Spleen (tissue), 11 donors: ENCODE results near the gene SDR39U1. TPM values are rescaled to one million over a fixed set of nuclear protein-coding genes. Genes with fewer than 3 reads are reported as not detected.
"Not testable (repeated sequence)": the region's sequence is repeated elsewhere in the genome, so short reads cannot be mapped to it uniquely, and the experiment has no call there.

Experiments used
- DNase-seq: peaks from one replicate; pipeline ENCODE4 v3.0.0-alpha.2; 2020
- H3K27ac ChIP-seq, 8 donors: fragments of 200-600 bp; sonication (generic) in 7 of 8; 1 replicate in 4 of 8; 2 replicates in 4 of 8; pipeline versions ENCODE4 v1.5.0 to v1.8.0; 2016 to 2021; ENCODE audit warnings: inconsistent platforms in 4 of 8, mild to moderate bottlenecking in 4 of 8, moderate library complexity in 1 of 8
- H3K27me3 ChIP-seq, 7 donors: fragments of 200-600 bp; sonication (generic) in 6 of 7; replicated peaks in 1 of 7; 1 replicate in 4 of 7; 2 replicates in 3 of 7; pipeline versions ENCODE4 v1.5.0 to v1.8.0; 2016 to 2021; ENCODE audit warnings: inconsistent platforms in 3 of 7, mild to moderate bottlenecking in 1 of 7
- H3K36me3 ChIP-seq, 6 donors: fragments of 200-600 bp; sonication (generic) in 5 of 6; 1 replicate in 4 of 6; 2 replicates in 2 of 6; pipeline versions ENCODE4 v1.5.0 to v1.8.0; 2016 to 2021; ENCODE audit warnings: inconsistent platforms in 2 of 6
- H3K4me1 ChIP-seq, 6 donors: fragments of 200-600 bp; sonication (generic) in 5 of 6; 1 replicate in 3 of 6; 2 replicates in 3 of 6; pipeline versions ENCODE4 v1.5.0 to v1.8.0; 2016 to 2021; ENCODE audit warnings: inconsistent platforms in 3 of 6
- H3K4me3 ChIP-seq, 8 donors: fragments of 200-600 bp; sonication (generic) in 7 of 8; 1 replicate in 4 of 8; 2 replicates in 4 of 8; pipeline versions ENCODE4 v1.5.0 to v1.8.0; 2016 to 2021; ENCODE audit warnings: inconsistent platforms in 4 of 8, mild to moderate bottlenecking in 4 of 8, moderate library complexity in 2 of 8
- H3K9me3 ChIP-seq, 8 donors: fragments of 200-600 bp; sonication (generic) in 7 of 8; 1 replicate in 4 of 8; 2 replicates in 4 of 8; pipeline versions ENCODE4 v1.5.0 to v1.8.0; 2016 to 2021; ENCODE audit warnings: inconsistent platforms in 4 of 8
- POLR2A ChIP-seq, 3 donors: fragments of 450-650 bp; IDR thresholded peaks; one replicate each; pipeline ENCODE4 v1.5.1; 2017; ENCODE audit warnings: antibody characterized with exemption in 3 of 3, mild to moderate bottlenecking in 1 of 3
- POLR2AphosphoS5 ChIP-seq, 3 donors: sonication (generic); formaldehyde crosslinking; IDR thresholded peaks; one replicate each; pipeline ENCODE4 v1.5.1; 2017; ENCODE audit warnings: antibody characterized with exemption in 3 of 3
- WGBS, 5 donors: extraction: QIAGEN DNeasy Blood & Tissue Kit in 3 of 5; methylation state at CpG; one replicate each; pipeline versions ENCODE4 v1.1.5 to v1.1.7; 2013 to 2018; 5-methylcytosine and 5-hydroxymethylcytosine counted together
- intact Hi-C: fragments of 100-400 bp; cut with DNase I; formaldehyde crosslinking; loops from one replicate; pipeline ENCODE4 v1.15.0; 2023; ENCODE audit warnings: low total_unique reads
- polyA plus RNA-seq, 3 donors: library from polyadenylated mRNA; stranded (reverse); fragments of 200-250 nt; gene quantifications; one replicate each; pipeline ENCODE4 v1.2.1, GENCODE V29; 2013
- total RNA-seq, 7 donors: library from RNA; depleted of rRNA in 3 of 7; stranded (reverse); fragments of >200 nt in 3 of 7; fragmentation: NEBNext Ultra II Directional in 4 of 7; extraction: Animal tissue kit (Norgen Biotek cat#: 25700) in 4 of 7; gene quantifications; one replicate each; pipeline versions ENCODE4 v1.1.0 to v1.2.1, GENCODE V29; 2016 to 2021
- TF ChIP-seq, protein P1 (sequence below), 11 experiments: fragments of 200-600 bp in 7 of 11; fragments of 450-650 bp in 4 of 11; sonication (generic) in 4 of 11; IDR thresholded peaks in 8 of 11; conservative IDR thresholded peaks in 3 of 11; 1 replicate in 7 of 11; 2 replicates in 4 of 11; pipeline versions ENCODE4 v1.4.0 to v1.8.0; 2016 to 2021; ENCODE audit warnings: antibody characterized with exemption in 11 of 11, inconsistent platforms in 4 of 11, mild to moderate bottlenecking in 1 of 11
- donor health status: healthy with polysubstance abuse.
- donor health status: DM: no; HTN: no; CAD: no; lungs with moderate emphysema.
- donor health status: DM: no; HTN: no; CAD: no.
- donor health status: Bipolar disorder and iron deficiency.
- donor health status: healthy.
- donor health status: DM: no; HTN: no; CAD: no.
- donor health status: DM: yes; HTN: yes; CAD: no.

The SDR39U1 gene
- total and polyA plus RNA-seq, 10 donors: 48.2 to 146 (median 68.4) TPM

DNA sequence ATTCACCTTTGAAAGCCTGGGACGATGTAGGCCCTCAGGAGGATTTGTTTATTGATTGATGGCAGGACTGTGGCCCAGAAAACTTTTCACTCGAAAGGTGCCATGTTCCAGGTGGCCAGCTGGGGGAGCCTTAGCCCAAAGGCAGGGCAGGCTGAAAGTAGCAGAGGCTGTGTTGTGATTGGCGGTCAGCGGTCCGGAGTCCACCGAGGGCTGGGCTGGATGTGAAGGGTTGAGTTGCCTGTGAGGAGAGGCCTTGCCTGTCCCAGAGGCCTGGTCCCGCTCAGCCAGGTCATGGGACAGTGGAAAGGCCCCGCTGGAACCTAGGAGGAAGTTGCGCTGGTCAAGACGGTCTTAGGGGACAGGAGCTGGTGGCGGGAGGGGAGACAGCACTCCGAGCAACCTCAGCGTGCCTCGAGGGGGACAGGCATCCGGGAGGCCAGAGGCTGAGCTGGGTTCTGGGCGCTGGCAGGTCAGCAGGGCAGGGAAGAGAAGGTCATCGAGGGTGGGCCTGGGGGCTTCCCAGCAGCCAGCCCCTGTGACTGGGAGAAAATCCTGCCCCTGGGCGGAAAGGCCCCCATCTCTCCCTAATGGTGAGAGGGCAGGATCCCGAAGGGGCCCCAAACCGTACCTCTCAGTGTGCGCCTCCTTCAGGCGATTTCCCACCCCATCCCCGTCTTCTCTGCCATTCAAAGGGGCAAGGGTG is 39.2 kb upstream of the SDR39U1 start:
- H3K27me3 ChIP-seq: peaks cover 0 to 4% (median 0%) of the 10 kb centered on the region in 7 donors
- peak; percentile 83 for DNase-seq
- intact Hi-C loops: no loop called here
- H3K9me3 ChIP-seq: no peaks in the 10 kb centered on the region
- no peak overlapping the region for H3K27ac ChIP-seq
- H3K36me3 ChIP-seq: no peaks in the 10 kb centered on the region
- TF ChIP-seq POLR2AphosphoS5 (IDR thresholded peaks at IDR 0.05) (no peak), POLR2A (IDR thresholded peaks at IDR 0.05) (no peak)
- TF ChIP-seq, protein P1, sequence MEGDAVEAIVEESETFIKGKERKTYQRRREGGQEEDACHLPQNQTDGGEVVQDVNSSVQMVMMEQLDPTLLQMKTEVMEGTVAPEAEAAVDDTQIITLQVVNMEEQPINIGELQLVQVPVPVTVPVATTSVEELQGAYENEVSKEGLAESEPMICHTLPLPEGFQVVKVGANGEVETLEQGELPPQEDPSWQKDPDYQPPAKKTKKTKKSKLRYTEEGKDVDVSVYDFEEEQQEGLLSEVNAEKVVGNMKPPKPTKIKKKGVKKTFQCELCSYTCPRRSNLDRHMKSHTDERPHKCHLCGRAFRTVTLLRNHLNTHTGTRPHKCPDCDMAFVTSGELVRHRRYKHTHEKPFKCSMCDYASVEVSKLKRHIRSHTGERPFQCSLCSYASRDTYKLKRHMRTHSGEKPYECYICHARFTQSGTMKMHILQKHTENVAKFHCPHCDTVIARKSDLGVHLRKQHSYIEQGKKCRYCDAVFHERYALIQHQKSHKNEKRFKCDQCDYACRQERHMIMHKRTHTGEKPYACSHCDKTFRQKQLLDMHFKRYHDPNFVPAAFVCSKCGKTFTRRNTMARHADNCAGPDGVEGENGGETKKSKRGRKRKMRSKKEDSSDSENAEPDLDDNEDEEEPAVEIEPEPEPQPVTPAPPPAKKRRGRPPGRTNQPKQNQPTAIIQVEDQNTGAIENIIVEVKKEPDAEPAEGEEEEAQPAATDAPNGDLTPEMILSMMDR (IDR thresholded peaks at IDR 0.05 in 8 of 11, conservative IDR thresholded peaks at IDR 0.05 in 3 of 11): peak in 10 of 11 experiments; percentile 15 to 70 (median 46)
- H3K4me1 ChIP-seq: peaks cover 0 to 26% (median 0%) of the 10 kb centered on the region in 6 donors
- 45 to 64% (median 50%) methylated on average over 21 to 23 of the region's 23 CpGs for WGBS, 5 donors
- peak overlapping the region in 3 of 8 donors; percentile 1 to 31 (median 13) for H3K4me3 ChIP-seq

GRCh38 chr14:24479999-24480398 is 37.4 kb upstream of the SDR39U1 start:
- H3K4me3 ChIP-seq, H3K36me3 ChIP-seq, H3K27ac ChIP-seq, DNase-seq, intact Hi-C loops, H3K9me3 ChIP-seq, H3K27me3 ChIP-seq: not testable (repeated sequence)
- peaks cover 0 to 26% (median 0%) of the 10 kb centered on the region in 6 donors for H3K4me1 ChIP-seq
- WGBS, 5 donors: 0 to 92% (median 0%) methylated on average over 1 of the region's 1 CpG

DNA sequence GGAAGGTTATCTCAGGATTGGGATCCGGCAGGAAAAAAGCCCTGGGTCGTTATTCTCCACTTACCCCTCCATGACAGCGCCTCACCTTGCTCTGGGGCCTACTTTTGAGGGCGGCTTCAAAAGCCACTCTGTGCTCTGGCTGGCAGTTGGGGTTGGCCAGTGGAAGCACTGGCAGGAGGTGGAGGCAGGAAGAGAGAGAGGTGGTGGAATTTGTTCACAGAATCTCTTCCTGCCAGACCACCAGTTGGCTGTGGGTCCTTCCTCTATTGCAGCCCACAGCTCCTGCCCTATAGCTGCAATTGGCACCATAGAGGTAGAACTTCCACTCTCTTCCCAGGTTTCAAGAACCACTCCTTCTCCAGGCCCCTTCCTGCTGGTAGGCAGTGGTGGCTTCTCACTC is 32.7 kb upstream of the SDR39U1 start:
- intact Hi-C loops: no loop called here
- Histone ChIP-seq H3K4me1 (no peaks in the 10 kb centered on the region), H3K4me3 (no peak overlapping the region), H3K27me3 (no peaks in the 10 kb centered on the region), H3K27ac (no peak overlapping the region), H3K9me3 (no peaks in the 10 kb centered on the region), H3K36me3 (no peaks in the 10 kb centered on the region)
- 25 to 95% (median 70%) methylated on average over 4 of the region's 4 CpGs for WGBS, 5 donors
- no peak for TF ChIP-seq POLR2AphosphoS5 (IDR thresholded peaks at IDR 0.05)
- TF ChIP-seq, protein P1 (IDR thresholded peaks at IDR 0.05 in 8 of 11, conservative IDR thresholded peaks at IDR 0.05 in 3 of 11): no peak
- no peak for TF ChIP-seq POLR2A (IDR thresholded peaks at IDR 0.05)
- DNase-seq: no peak

DNA sequence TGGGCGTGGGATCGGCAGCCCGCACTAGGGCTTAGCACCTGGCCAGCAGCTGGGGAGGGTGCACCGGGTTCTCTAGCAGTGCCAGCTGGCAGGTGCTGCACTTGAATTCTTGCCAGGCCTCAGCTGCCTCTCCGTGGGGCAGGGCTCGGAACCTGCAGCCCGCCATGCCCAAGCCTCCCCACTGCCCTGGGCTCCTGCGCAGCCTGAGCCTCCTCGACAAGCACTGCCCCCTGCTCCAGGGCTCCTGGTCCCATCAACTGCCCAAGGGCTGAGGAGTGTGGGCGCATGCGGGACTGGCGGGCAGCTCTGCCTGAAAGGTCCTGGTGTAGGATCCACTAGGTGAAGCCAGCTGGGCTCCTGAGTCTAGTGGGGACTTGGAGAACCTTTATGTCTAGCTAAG is 30.6 kb upstream of the SDR39U1 start:
- H3K4me1 ChIP-seq: no peaks in the 10 kb centered on the region
- H3K27ac ChIP-seq: no peak overlapping the region
- H3K4me3 ChIP-seq: no peak overlapping the region
- no peaks in the 10 kb centered on the region for H3K9me3 ChIP-seq
- WGBS, 5 donors: 70 to 97% (median 71%) methylated on average over 3 to 12 of the region's 12 CpGs
- intact Hi-C loops: no loop called here
- DNase-seq: no peak
- no peaks in the 10 kb centered on the region for H3K27me3 ChIP-seq
- no peak for TF ChIP-seq POLR2A (IDR thresholded peaks at IDR 0.05)
- no peak for TF ChIP-seq POLR2AphosphoS5 (IDR thresholded peaks at IDR 0.05)
- TF ChIP-seq, protein P1 (IDR thresholded peaks at IDR 0.05 in 8 of 11, conservative IDR thresholded peaks at IDR 0.05 in 3 of 11): no peak
- H3K36me3 ChIP-seq: no peaks in the 10 kb centered on the region

- 83 to 95% (median 86%) methylated on average over 1 to 2 of the region's 2 CpGs for WGBS, 5 donors
- H3K9me3 ChIP-seq, intact Hi-C loops, DNase-seq, H3K4me3 ChIP-seq, H3K36me3 ChIP-seq, H3K27me3 ChIP-seq, H3K4me1 ChIP-seq, H3K27ac ChIP-seq: not testable (repeated sequence)
Observed at GRCh38 chr14:24470450-24470849, 27.9 kb upstream of the SDR39U1 start.
